ENCODE results near the gene TULP4.

Gene TULP4

GRCh38 chr6:158417760-158418098 lies 105.5 kb downstream of the TULP4 start:
- peak; percentile 91 for DNase-seq (ENCODE audit: low spot score)

GRCh38 chr6:158418501-158418900 lies 106.2 kb downstream of the TULP4 start:
- DNase-seq (ENCODE audit: low spot score) = no peak

- no peak for DNase-seq (ENCODE audit: low spot score)
Measured at GRCh38 chr6:158419339-158419909, 107.2 kb downstream of the TULP4 start.

- DNase-seq (ENCODE audit: low spot score) = no peak
Measured at GRCh38 chr6:158421381-158421780, 109.1 kb downstream of the TULP4 start.

- DNase-seq (ENCODE audit: low spot score) = no peak
Measured at GRCh38 chr6:158422629-158423238, 110.5 kb downstream of the TULP4 start.

GRCh38 chr6:158431036-158431435 lies 118.8 kb downstream of the TULP4 start:
- no peak for DNase-seq (ENCODE audit: low spot score)

- no peak for DNase-seq (ENCODE audit: low spot score)
Measured at GRCh38 chr6:158431560-158431959, 119.3 kb downstream of the TULP4 start.

GRCh38 chr6:158437571-158437970 lies 125.3 kb downstream of the TULP4 start:
- no peak for DNase-seq (ENCODE audit: low spot score)

- no peak for DNase-seq (ENCODE audit: low spot score)
Measured at GRCh38 chr6:158438226-158438625, 126.0 kb downstream of the TULP4 start.

GRCh38 chr6:158439255-158439654 lies 127.0 kb downstream of the TULP4 start:
- DNase-seq (ENCODE audit: low spot score) = no peak

GRCh38 chr6:158441716-158442215 lies 129.5 kb downstream of the TULP4 start:
- DNase-seq (ENCODE audit: low spot score) = peak; percentile 47

GRCh38 chr6:158442306-158442705 lies 130.0 kb downstream of the TULP4 start:
- DNase-seq (ENCODE audit: low spot score) = no peak

- no peak for DNase-seq (ENCODE audit: low spot score)
Measured at GRCh38 chr6:158445426-158446085, 133.3 kb downstream of the TULP4 start.

- DNase-seq (ENCODE audit: low spot score) = no peak
Measured at GRCh38 chr6:158448856-158449255, 136.6 kb downstream of the TULP4 start.

- no peak for DNase-seq (ENCODE audit: low spot score)
Measured at GRCh38 chr6:158452191-158452590, 139.9 kb downstream of the TULP4 start.

GRCh38 chr6:158457131-158457530 lies 144.9 kb downstream of the TULP4 start:
- no peak for DNase-seq (ENCODE audit: low spot score)

GRCh38 chr6:158457616-158458278 lies 145.5 kb downstream of the TULP4 start:
- DNase-seq (ENCODE audit: low spot score) = no peak

- DNase-seq (ENCODE audit: low spot score) = no peak
Measured at GRCh38 chr6:158459726-158460125, 147.5 kb downstream of the TULP4 start.

GRCh38 chr6:158460602-158461169 lies 148.4 kb downstream of the TULP4 start:
- no peak for DNase-seq (ENCODE audit: low spot score)

- DNase-seq (ENCODE audit: low spot score) = no peak
Measured at GRCh38 chr6:158461954-158462353, 149.7 kb downstream of the TULP4 start.

GRCh38 chr6:158464483-158464882 lies 152.2 kb downstream of the TULP4 start:
- DNase-seq (ENCODE audit: low spot score) = no peak

GRCh38 chr6:158465257-158465656 lies 153.0 kb downstream of the TULP4 start:
- DNase-seq (ENCODE audit: low spot score) = no peak

- DNase-seq (ENCODE audit: low spot score) = no peak
Measured at GRCh38 chr6:158465747-158466146, 153.5 kb downstream of the TULP4 start.
